ENCODE results near the gene TMEM150C. TPM values are rescaled to one million over a fixed set of nuclear protein-coding genes. Genes with fewer than 3 reads are reported as not detected.

TMEM150C gene
- total and polyA plus RNA-seq, 2 of the 8 experiments (the other 6 are each of a cell fraction or from before 2014, with no cell fraction given) = 1.5 to 1.7 TPM

- Histone ChIP-seq H3K56ac (replicated peaks; ENCODE audit: insufficient read length, low read depth, low read length) (no peak overlapping the region), H2BK12ac (ENCODE audit: low read depth, low read length) (no peak overlapping the region; the same call in 1 of the 2 replicates), H4K91ac (replicated peaks; ENCODE audit: insufficient read length, low read length) (no peak overlapping the region), H2BK20ac (ENCODE audit: low read length) (0 out of 2 replicates have a peak overlapping the region, but pooled peaks have one; percentile 75), H4K5ac (ENCODE audit: insufficient read length, low read depth, low read length) (no peak overlapping the region), H3K9me3 (ENCODE audit: insufficient read depth in 2 of 2, low read depth in 1 of 2, low read length in 1 of 2) (no peaks in the 10 kb centered on the region), H3K27ac (ENCODE audit: low read depth, low read length) (no peak overlapping the region), H2BK5ac (ENCODE audit: low read depth, low read length) (no peak overlapping the region), H3K4me3 (ENCODE audit: extremely low read depth in 1 of 4, insufficient read depth in 2 of 4, low read depth in 3 of 4, low read length in 4 of 4) (no peak overlapping the region), H2AFZ (ENCODE audit: low read length) (no peak overlapping the region), H3K4ac (replicated peaks; ENCODE audit: insufficient read length, low read depth, low read length) (no peak overlapping the region), H2BK120ac (replicated peaks; ENCODE audit: low read depth, low read length) (no peak overlapping the region), H3K36me3 (ENCODE audit: control insufficient read depth in 2 of 4, insufficient read depth in 4 of 4, low read length in 3 of 4) (no peaks in the 10 kb centered on the region), H3K18ac (ENCODE audit: extremely low read depth, low read length) (no peak overlapping the region), H2AK5ac (ENCODE audit: low read depth, low read length) (no peak overlapping the region), H3K23ac (ENCODE audit: insufficient read length) (no peak overlapping the region), H4K8ac (ENCODE audit: extremely low read depth, insufficient read depth, low read length) (no peak overlapping the region), H4K20me1 (replicated peaks in 1 of 2; ENCODE audit: control insufficient read depth in 1 of 2, insufficient read depth in 2 of 2, low read length in 2 of 2) (no peaks in the 10 kb centered on the region), H3K79me1 (ENCODE audit: low read depth, low read length) (no peaks in the 10 kb centered on the region), H3K23me2 (ENCODE audit: low read depth, low read length) (0 out of 2 replicates have a peak, but pooled peaks cover 2% of the 10 kb centered on the region), H3K27me3 (replicated peaks in 1 of 4; ENCODE audit: control insufficient read depth in 3 of 4, extremely low read depth in 1 of 4, insufficient read depth in 3 of 4, low read length in 3 of 4) (no peaks in the 10 kb centered on the region), H3K4me1 (replicated peaks in 1 of 4; ENCODE audit: control insufficient read depth in 3 of 4, insufficient read depth in 4 of 4, low read length in 3 of 4) (peaks cover 0 to 2% (median under 1%) of the 10 kb centered on the region in 4 experiments; a peak in 2 of 7 replicates), H3K79me2 (ENCODE audit: control insufficient read depth in 1 of 2, insufficient read depth in 2 of 2, low read length in 2 of 2) (no peaks in the 10 kb centered on the region), H3K9ac (replicated peaks in 1 of 4; ENCODE audit: extremely low read depth in 1 of 4, low read depth in 3 of 4, low read length in 3 of 4) (no peak overlapping the region), H2BK15ac (ENCODE audit: low read length) (no peak overlapping the region), H3K4me2 (ENCODE audit: insufficient read depth in 1 of 2, low read depth in 2 of 2, low read length in 2 of 2) (no peak overlapping the region), H3K14ac (ENCODE audit: insufficient read length) (no peak overlapping the region)
- no peak for DNase-seq (ENCODE audit: low read depth in 1 of 2, low spot score in 2 of 2)
- ChIA-PET CTCF (ENCODE audit: partially characterized antibody) (interaction anchor here (0.9 to 1.5 kb wide), 4 partner anchors 20 to 173 kb away, joined by 3 to 4 read pairs (median 3); no protein-coding TSS in a partner anchor), POLR2A (ENCODE audit: partially characterized antibody) (interaction anchor here (1.2 kb wide), 1 partner anchor 140 kb away, joined by 5 read pairs; the partner anchor contains the start of gene HNRNPDL)
- no peak for FAIRE-seq
- WGBS, 2 experiments (ENCODE audit: extremely low coverage in 1 of 2, insufficient coverage in 1 of 2, insufficient read length in 1 of 2, insufficient replicate concordance in 2 of 2, low coverage in 1 of 2, low lambda C conversion rate in 2 of 2, missing lambda C conversion rate in 1 of 2) = 90% methylated on average over 5 of the region's 5 CpGs; no CpG with 5 or more reads in 1 of the 2 experiments
- no peak for TF ChIP-seq RAD21 (IDR thresholded peaks at IDR 0.05 in 1 of 2, conservative IDR thresholded peaks at IDR 0.05 in 1 of 2; ENCODE audit: low read depth in 2 of 2, low read length in 2 of 2)
Observed at GRCh38 chr4:82569076-82569475, 7.3 kb upstream of the TMEM150C start.

All from H1 (cell line).